OCI-LY1 (cell line): ENCODE results near the gene NEK2.
"Not testable (repeated sequence)": the region's sequence is repeated elsewhere in the genome, so short reads cannot be mapped to it uniquely, and the experiment has no call there.

Source experiments
- H2AFZ ChIP-seq: fragments of 200-600 bp; sonication (generic), shearing (Covaris generic); 2 replicates; pipeline ENCODE4 v1.6.0; 2014; ENCODE audit warnings: antibody characterized with exemption, mild to moderate bottlenecking, low read length
- H3F3A ChIP-seq: fragments of 200-600 bp; sonication (generic), shearing (Covaris generic); 2 replicates; pipeline ENCODE4 v1.6.0; 2014; ENCODE audit warnings: mild to moderate bottlenecking, antibody characterized with exemption, low read length, moderate library complexity; ENCODE audit not compliant: insufficient read depth
- H3K27ac ChIP-seq: fragments of 200-600 bp; sonication (generic); 2 replicates; pipeline ENCODE4 v1.5.1; 2014; ENCODE audit warnings: low read length, mixed run types, mild to moderate bottlenecking, low read depth; ENCODE audit not compliant: poor library complexity, severe bottlenecking
- H3K27me3 ChIP-seq: fragments of 200-600 bp; sonication (generic); 2 replicates; pipeline ENCODE4 v1.6.0; 2014; ENCODE audit warnings: antibody characterized with exemption, mild to moderate bottlenecking, low read length, moderate library complexity; ENCODE audit not compliant: insufficient read depth
- H3K36me3 ChIP-seq: fragments of 200-600 bp; sonication (generic); 2 replicates; pipeline ENCODE4 v1.6.1; 2014; ENCODE audit warnings: mild to moderate bottlenecking, antibody characterized with exemption, low read length, moderate library complexity, mixed read lengths; ENCODE audit not compliant: insufficient read depth
- H3K4me1 ChIP-seq: fragments of 200-600 bp; sonication (generic); 2 replicates; pipeline ENCODE4 v1.5.1; 2014; ENCODE audit warnings: mild to moderate bottlenecking, low read length, moderate library complexity; ENCODE audit not compliant: insufficient read depth, severe bottlenecking
- H3K4me2 ChIP-seq: fragments of 200-600 bp; sonication (generic), shearing (Covaris generic); 2 replicates; pipeline ENCODE4 v1.6.1; 2014; ENCODE audit warnings: low read length
- H3K4me3 ChIP-seq: fragments of 200-600 bp; sonication (generic); 2 replicates; pipeline ENCODE4 v1.5.1; 2014; ENCODE audit warnings: low read length, low read depth, mild to moderate bottlenecking, mixed read lengths; ENCODE audit not compliant: poor library complexity, severe bottlenecking
- H3K79me2 ChIP-seq: fragments of 200-600 bp; shearing (Covaris generic); 2 replicates; pipeline ENCODE4 v1.6.1; 2016; ENCODE audit warnings: mixed run types, low read length, mixed read lengths; ENCODE audit not compliant: insufficient read depth
- H3K9ac ChIP-seq: fragments of 200-600 bp; sonication (generic), shearing (Covaris generic); 2 replicates; pipeline ENCODE4 v1.6.1; 2014; ENCODE audit warnings: mild to moderate bottlenecking, low read length, mixed read lengths
- H3K9me2 ChIP-seq: fragments of 200-600 bp; sonication (generic), shearing (Covaris generic); 2 replicates; pipeline ENCODE4 v1.6.1; 2014; ENCODE audit warnings: low read depth, mild to moderate bottlenecking, low read length, mixed read lengths
- H3K9me3 ChIP-seq: fragments of 200-600 bp; shearing (Covaris generic); 2 replicates; pipeline ENCODE4 v1.6.1; 2014; ENCODE audit warnings: low read length, mixed read lengths
- H4K20me1 ChIP-seq: fragments of 200-600 bp; sonication (generic), shearing (Covaris generic); 2 replicates; pipeline ENCODE4 v1.6.0; 2016; ENCODE audit warnings: mild to moderate bottlenecking, low read length; ENCODE audit not compliant: insufficient read depth
- EZH2 ChIP-seq: fragments of 200-600 bp; sonication (generic), shearing (Covaris generic); IDR thresholded peaks from 2 replicates; pipeline ENCODE4 v1.8.0; 2017; ENCODE audit warnings: borderline replicate concordance, mixed run types, mild to moderate bottlenecking, antibody characterized with exemption, low read length, moderate library complexity, mixed read lengths
- TF ChIP-seq, protein P1 (sequence below): fragments of 200-600 bp; sonication (generic), shearing (Covaris generic); IDR thresholded peaks from 2 replicates; pipeline ENCODE4 v1.5.1; 2017; ENCODE audit warnings: mild to moderate bottlenecking, antibody characterized with exemption, low read length, moderate library complexity, mixed read lengths

Gene NEK2

DNA sequence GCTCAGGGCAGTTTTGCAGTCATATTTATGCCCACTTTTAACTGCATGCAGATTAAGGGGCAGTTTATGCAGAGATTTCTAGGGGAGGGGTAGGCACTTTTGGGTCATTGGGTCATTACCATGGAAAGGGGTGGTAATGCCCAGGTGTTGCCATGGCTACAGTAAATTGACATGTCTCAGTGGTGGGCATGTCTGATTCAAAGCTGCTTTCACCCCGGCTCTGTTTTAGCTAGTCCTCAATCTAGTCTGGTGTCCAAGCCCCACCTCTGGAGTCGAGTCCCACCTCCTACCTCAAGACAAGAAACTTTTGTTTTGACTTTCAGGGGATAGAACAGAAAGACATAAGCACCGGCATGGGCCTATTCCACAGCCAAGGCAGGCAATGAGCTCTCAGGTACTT is 8.9 kb upstream of the NEK2 start:
- Histone ChIP-seq H3K27ac (no peak overlapping the region), H3K4me1 (peaks cover 8% of the 10 kb centered on the region)
- TF ChIP-seq, protein P1, sequence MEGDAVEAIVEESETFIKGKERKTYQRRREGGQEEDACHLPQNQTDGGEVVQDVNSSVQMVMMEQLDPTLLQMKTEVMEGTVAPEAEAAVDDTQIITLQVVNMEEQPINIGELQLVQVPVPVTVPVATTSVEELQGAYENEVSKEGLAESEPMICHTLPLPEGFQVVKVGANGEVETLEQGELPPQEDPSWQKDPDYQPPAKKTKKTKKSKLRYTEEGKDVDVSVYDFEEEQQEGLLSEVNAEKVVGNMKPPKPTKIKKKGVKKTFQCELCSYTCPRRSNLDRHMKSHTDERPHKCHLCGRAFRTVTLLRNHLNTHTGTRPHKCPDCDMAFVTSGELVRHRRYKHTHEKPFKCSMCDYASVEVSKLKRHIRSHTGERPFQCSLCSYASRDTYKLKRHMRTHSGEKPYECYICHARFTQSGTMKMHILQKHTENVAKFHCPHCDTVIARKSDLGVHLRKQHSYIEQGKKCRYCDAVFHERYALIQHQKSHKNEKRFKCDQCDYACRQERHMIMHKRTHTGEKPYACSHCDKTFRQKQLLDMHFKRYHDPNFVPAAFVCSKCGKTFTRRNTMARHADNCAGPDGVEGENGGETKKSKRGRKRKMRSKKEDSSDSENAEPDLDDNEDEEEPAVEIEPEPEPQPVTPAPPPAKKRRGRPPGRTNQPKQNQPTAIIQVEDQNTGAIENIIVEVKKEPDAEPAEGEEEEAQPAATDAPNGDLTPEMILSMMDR = no peak
- no peak for TF ChIP-seq EZH2

DNA sequence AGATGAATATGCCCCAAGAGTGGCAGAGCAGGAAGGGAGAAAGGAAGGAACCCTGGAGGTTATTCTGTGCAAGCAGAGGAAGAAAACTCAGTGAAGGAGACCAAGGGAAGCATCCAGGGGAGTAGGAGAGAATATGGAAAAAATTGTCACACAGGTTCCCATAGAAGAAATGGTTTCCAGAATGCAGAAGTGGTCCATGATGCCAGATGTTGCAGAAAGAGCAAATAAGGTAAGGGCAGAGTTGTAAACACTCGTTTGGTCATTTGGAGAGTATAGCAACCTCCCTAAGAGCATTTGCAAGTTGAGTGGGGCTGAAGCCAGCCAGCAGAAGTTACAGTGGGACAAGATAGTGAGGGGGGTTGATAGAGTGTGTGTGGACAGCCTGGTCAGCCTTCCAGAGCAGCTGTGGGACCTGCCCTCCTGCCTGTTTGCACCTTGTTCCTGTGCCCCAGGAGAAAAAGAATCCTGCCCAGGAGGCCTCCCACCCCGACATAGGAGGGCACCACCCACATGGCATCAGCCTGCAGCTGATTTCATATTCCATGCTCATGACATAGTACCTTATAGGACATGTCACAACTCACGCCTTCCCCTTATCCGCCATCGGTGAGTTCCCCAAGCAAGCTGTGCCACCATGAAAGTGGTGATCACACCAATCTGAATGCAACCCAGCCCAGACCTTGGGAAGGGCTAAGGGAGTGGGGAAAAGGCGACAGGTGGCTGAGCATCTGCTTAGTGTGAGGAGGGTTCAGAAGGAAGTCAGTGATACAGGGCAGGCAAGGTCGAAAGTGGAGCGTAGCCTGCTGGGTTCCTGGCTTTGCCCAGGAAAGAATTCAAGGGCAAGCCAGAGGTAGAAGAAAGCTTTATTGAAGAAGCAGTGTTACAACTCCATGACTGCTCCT is 8.2 kb upstream of the NEK2 start:
- H3K4me1 ChIP-seq = peaks cover 8% of the 10 kb centered on the region
- H3K36me3 ChIP-seq = no peaks in the 10 kb centered on the region
- H3K4me3 ChIP-seq = no peak overlapping the region
- no peak overlapping the region for H3K27ac ChIP-seq
- H3K27me3 ChIP-seq = no peaks in the 10 kb centered on the region
- H3K9me3 ChIP-seq = no peaks in the 10 kb centered on the region
- H3K79me2 ChIP-seq = no peaks in the 10 kb centered on the region
- H2AFZ ChIP-seq = no peak overlapping the region
- peaks cover 7% of the 10 kb centered on the region; the same call in 1 of the 2 replicates for H3F3A ChIP-seq
- no peak overlapping the region for H3K4me2 ChIP-seq
- no peak for TF ChIP-seq EZH2
- TF ChIP-seq, protein P1 = no peak
- H4K20me1 ChIP-seq = no peaks in the 10 kb centered on the region
- no peaks in the 10 kb centered on the region for H3K9me2 ChIP-seq
- no peak overlapping the region for H3K9ac ChIP-seq

More for the DNA sequence above, 8.9 kb upstream of the NEK2 start:
- no peaks in the 10 kb centered on the region for H3K9me3 ChIP-seq
- H3K4me3 ChIP-seq = no peak overlapping the region
- H3K4me2 ChIP-seq = no peak overlapping the region
- H3K27me3 ChIP-seq = no peaks in the 10 kb centered on the region
- peaks cover 6% of the 10 kb centered on the region; the same call in 1 of the 2 replicates for H3F3A ChIP-seq
- no peaks in the 10 kb centered on the region for H3K9me2 ChIP-seq
- H3K79me2 ChIP-seq = no peaks in the 10 kb centered on the region
- no peak overlapping the region for H2AFZ ChIP-seq
- no peaks in the 10 kb centered on the region for H4K20me1 ChIP-seq
- no peaks in the 10 kb centered on the region for H3K36me3 ChIP-seq
- no peak overlapping the region for H3K9ac ChIP-seq

DNA sequence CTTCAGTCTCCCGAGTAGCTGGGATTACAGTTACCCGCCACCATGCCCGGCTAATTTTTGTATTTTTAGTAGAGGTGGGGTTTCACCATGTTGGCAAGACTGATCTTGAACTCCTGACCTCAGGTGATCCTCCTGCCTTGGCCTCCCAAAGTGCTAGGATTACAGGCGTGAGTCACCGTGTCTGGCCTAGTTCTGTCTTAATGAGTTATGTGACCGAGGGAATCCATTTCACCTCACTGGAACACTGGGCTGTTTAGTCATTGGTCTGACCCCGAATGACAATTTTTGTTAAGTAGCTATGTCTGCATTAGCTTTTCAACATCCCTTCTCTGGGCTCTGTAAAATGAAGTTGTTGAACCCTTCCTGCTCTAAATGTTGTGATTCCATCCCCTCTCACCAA is 6.8 kb upstream of the NEK2 start:
- H3K4me3 ChIP-seq, H3K27me3 ChIP-seq, H2AFZ ChIP-seq, H3F3A ChIP-seq, H3K9me2 ChIP-seq, H4K20me1 ChIP-seq, H3K4me2 ChIP-seq, H3K79me2 ChIP-seq, H3K36me3 ChIP-seq, H3K9me3 ChIP-seq, H3K27ac ChIP-seq, H3K9ac ChIP-seq: not testable (repeated sequence)
- H3K4me1 ChIP-seq = peaks cover 17% of the 10 kb centered on the region
